GM23248 (cell line): Measurements from ENCODE around the gene TPK1.

Experiments used
- EZH2 ChIP-seq: fragments of 200-600 bp; sonication (generic); IDR thresholded peaks from 2 replicates; pipeline ENCODE4 v1.6.1; 2018; ENCODE audit warnings: antibody characterized with exemption, mild to moderate bottlenecking; ENCODE audit not compliant: insufficient read depth, poor library complexity, severe bottlenecking
- EZH2phosphoT487 ChIP-seq: fragments of 200-600 bp; sonication (generic); IDR thresholded peaks from 2 replicates; pipeline ENCODE4 v1.6.1; 2018; ENCODE audit warnings: antibody characterized with exemption, moderate library complexity, mild to moderate bottlenecking, low read depth; ENCODE audit not compliant: insufficient read depth

DNA sequence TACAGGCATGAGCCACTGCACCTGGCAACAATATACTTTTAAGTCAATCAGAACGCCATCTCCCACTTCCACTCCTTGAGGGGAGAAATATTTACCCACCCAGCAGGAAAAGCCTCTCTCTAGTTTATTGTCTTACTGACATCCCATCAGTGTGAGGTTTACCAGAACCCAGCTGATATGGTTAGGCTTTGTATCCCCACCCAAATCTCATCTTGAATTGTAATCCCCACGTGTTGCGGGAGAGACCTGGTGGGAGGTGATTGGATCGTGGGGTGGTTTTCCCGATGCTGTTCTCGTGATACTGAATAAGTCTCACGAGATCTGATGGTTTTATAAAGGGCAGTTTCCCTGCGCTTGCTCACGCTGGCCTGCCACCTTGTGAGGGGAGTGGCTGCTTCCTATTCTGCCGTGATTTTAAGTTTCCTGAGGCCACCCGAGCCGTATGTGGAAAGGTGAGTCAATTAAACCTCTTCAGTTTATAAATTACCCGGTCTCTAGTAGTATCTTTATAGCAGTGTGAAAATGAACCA is 37.5 kb upstream of the TPK1 start:
- TF ChIP-seq EZH2 (no peak), EZH2phosphoT487 (no peak)
